B cell (primary cell): Measurements from ENCODE around the gene HCN2. TPM values are rescaled to one million over a fixed set of nuclear protein-coding genes. Genes with fewer than 3 reads are reported as not detected.

Experiments used
- ATAC-seq: fragments of 200-7000 bp; cut with Tn5 transposase; one replicate; pipeline ENCODE4 v1.10.0; 2021; ENCODE audit warnings: low read depth, mild to moderate bottlenecking, moderate number of reproducible peaks, moderate library complexity
- CTCF ChIA-PET: fragments of 350-600 bp; sonication (Branson Sonifier 250); formaldehyde crosslinking; loops from one replicate; lab custom pipeline; 2021; ENCODE audit warnings: antibody characterized with exemption, inconsistent platforms; lab: Charles Lee
- POLR2A ChIA-PET: fragments of 350-600 bp; sonication (Branson Sonifier 250); formaldehyde crosslinking; loops from one replicate; lab custom pipeline; 2021; ENCODE audit warnings: antibody characterized with exemption; lab: Charles Lee
- DNase-seq: peaks from one replicate; pipeline ENCODE4 v3.0.0; 2013
- H2AFZ ChIP-seq: 2 replicates; pipeline ENCODE4 v1.6.1; 2012; ENCODE audit warnings: mild to moderate bottlenecking, low read depth, low read length; ENCODE audit not compliant: insufficient read depth, poor library complexity, severe bottlenecking
- H3K27ac ChIP-seq, 2 donors: 1 replicate in 1 of 2; 2 replicates in 1 of 2; pipeline ENCODE4 v1.5.1; 2012 to 2013; ENCODE audit warnings: low read length in 2 of 2, mild to moderate bottlenecking in 2 of 2, moderate library complexity in 1 of 2
- H3K27me3 ChIP-seq, 4 experiments: fragments of 200-600 bp in 1 of 4; sonication (generic) in 1 of 4; replicated peaks in 1 of 4; 1 replicate in 2 of 4; 2 replicates in 2 of 4; pipeline versions ENCODE4 v1.6.1 to v1.7.0; 2013 to 2016; ENCODE audit warnings: low read length in 3 of 4, mild to moderate bottlenecking in 2 of 4, mixed read lengths in 1 of 4, moderate library complexity in 1 of 4; ENCODE audit not compliant: insufficient read depth in 4 of 4, control insufficient read depth in 3 of 4; ENCODE audit errors: control extremely low read depth in 1 of 4
- H3K36me3 ChIP-seq, 2 experiments: replicated peaks in 1 of 2; 1 replicate in 1 of 2; 2 replicates in 1 of 2; pipeline versions ENCODE4 v1.6.1 to v1.7.1; 2013; ENCODE audit warnings: low read length in 1 of 2; ENCODE audit not compliant: insufficient read depth in 2 of 2, control insufficient read depth in 1 of 2; ENCODE audit errors: control extremely low read depth in 1 of 2, extremely low read depth in 1 of 2
- H3K4me1 ChIP-seq, 2 donors: fragments of 200-600 bp in 1 of 2; sonication (generic) in 1 of 2; 1 replicate in 1 of 2; 2 replicates in 1 of 2; pipeline versions ENCODE4 v1.5.1 to v1.6.1; 2013 to 2017; ENCODE audit warnings: low read length in 2 of 2; ENCODE audit not compliant: control insufficient read depth in 2 of 2, insufficient read depth in 2 of 2
- H3K4me2 ChIP-seq: replicated peaks from 2 replicates; pipeline ENCODE3; 2012; ENCODE audit warnings: mild to moderate bottlenecking, low read depth, low read length; ENCODE audit not compliant: poor library complexity, severe bottlenecking
- H3K4me3 ChIP-seq, 5 experiments: fragments of 200-600 bp in 1 of 5; sonication (generic) in 1 of 5; 1 replicate in 3 of 5; 2 replicates in 2 of 5; pipeline versions ENCODE4 v1.5.1 to v1.7.0; 2011 to 2016; ENCODE audit warnings: low read length in 4 of 5, mild to moderate bottlenecking in 4 of 5, low read depth in 2 of 5, control low read depth in 1 of 5, moderate library complexity in 1 of 5; ENCODE audit not compliant: insufficient read depth in 1 of 5; ENCODE audit errors: control extremely low read depth in 1 of 5, extremely low read depth in 1 of 5
- H3K79me2 ChIP-seq: fragments of 200-600 bp; sonication (generic); one replicate; pipeline ENCODE4 v1.6.0; 2016; ENCODE audit warnings: low read length; ENCODE audit not compliant: control insufficient read depth, insufficient read depth
- H3K9ac ChIP-seq: fragments of 200-600 bp; sonication (generic); 2 replicates; pipeline ENCODE4 v1.6.1; 2017; ENCODE audit warnings: mild to moderate bottlenecking, low read length, moderate library complexity
- H3K9me3 ChIP-seq, 3 donors: one replicate each; pipeline versions ENCODE4 v1.6.1 to v1.7.1; 2013; ENCODE audit warnings: low read length in 2 of 3; ENCODE audit not compliant: control insufficient read depth in 2 of 3, insufficient read depth in 1 of 3; ENCODE audit errors: control extremely low read depth in 1 of 3
- H4K20me1 ChIP-seq: 2 replicates; pipeline ENCODE4 v1.6.0; 2012; ENCODE audit warnings: mild to moderate bottlenecking, low read length; ENCODE audit not compliant: insufficient read depth, control insufficient read depth, poor library complexity, severe bottlenecking
- H3K27ac Mint-ChIP-seq: one replicate; pipeline ENCODE4 v1.8.0; 2021; ENCODE audit warnings: mixed read lengths
- H3K27me3 Mint-ChIP-seq: one replicate; pipeline ENCODE4 v1.8.0; 2021; ENCODE audit warnings: mixed read lengths
- H3K4me1 Mint-ChIP-seq: one replicate; pipeline ENCODE4 v1.8.0; 2021; ENCODE audit warnings: mixed read lengths
- H3K4me3 Mint-ChIP-seq: one replicate; pipeline ENCODE4 v1.8.0; 2021; ENCODE audit warnings: mixed read lengths
- H3K9me3 Mint-ChIP-seq: one replicate; pipeline ENCODE4 v1.8.0; 2022; ENCODE audit warnings: mixed read lengths; ENCODE audit not compliant: insufficient read depth
- CTCF ChIP-seq: fragments of 200-600 bp; IDR thresholded peaks from one replicate; pipeline ENCODE4 v1.8.0; 2022; ENCODE audit warnings: antibody characterized with exemption, mild to moderate bottlenecking
- EZH2 ChIP-seq: IDR thresholded peaks from 2 replicates; pipeline ENCODE4 v1.6.1; 2012; ENCODE audit warnings: borderline replicate concordance, low read depth, mild to moderate bottlenecking, moderate library complexity, low read length; ENCODE audit not compliant: insufficient read depth, poor library complexity, severe bottlenecking
- WGBS: methylation state at CpG from one replicate; pipeline ENCODE4 v1.1.5; 2013; ENCODE audit warnings: missing lambda C conversion rate; ENCODE audit not compliant: insufficient coverage; 5-methylcytosine and 5-hydroxymethylcytosine counted together
- intact Hi-C: fragments of 100-400 bp; cut with micrococcal nuclease; formaldehyde crosslinking; loops from one replicate; pipeline ENCODE4 v1.10.0; 2022
- polyA plus RNA-seq: library from polyadenylated mRNA; depleted of rRNA; stranded (reverse); fragments of >200 nt; gene quantifications from 2 replicates; pipeline ENCODE4 v1.2.3, GENCODE V29; 2012
- total RNA-seq, 2 donors: library from RNA; stranded (reverse); fragments of 120-200 nt in 1 of 2; gene quantifications; 1 replicate in 1 of 2; 2 replicates in 1 of 2; pipeline versions ENCODE4 v1.2.3 to v1.2.4, GENCODE V29; 2013 to 2022

Gene HCN2
- total and polyA plus RNA-seq, 2 donors (not counting 1 experiment from before 2014, with no cell fraction given) = 0.27 to 0.57 TPM

- H3K27ac Mint-ChIP-seq = no peak overlapping the region
Observed at GRCh38 chr19:652467-653389, 63.0 kb downstream of the HCN2 start.

More at GRCh38 chr19:652467-653389, 63.0 kb downstream of the HCN2 start:
- intact Hi-C loops = no loop called here
- H3K9me3 Mint-ChIP-seq = no peaks in the 10 kb centered on the region
- ATAC-seq = no peak
- H3K27me3 Mint-ChIP-seq = no peaks in the 10 kb centered on the region
- no peaks in the 10 kb centered on the region for H3K27me3 ChIP-seq
- no peaks in the 10 kb centered on the region for H3K9me3 ChIP-seq
- no peak overlapping the region for H3K4me3 ChIP-seq
- peaks cover 0 to 53% of the 10 kb centered on the region in 2 experiments for H3K36me3 ChIP-seq
- H3K79me2 ChIP-seq = peaks cover 77% of the 10 kb centered on the region
- no peak for DNase-seq
- H4K20me1 ChIP-seq = peaks cover 96% of the 10 kb centered on the region
- 97% methylated on average over 50 of the region's 54 CpGs for WGBS
- POLR2A ChIA-PET = no interaction called here
- H3K27ac ChIP-seq = no peak overlapping the region
- CTCF ChIA-PET = no interaction called here
- H2AFZ ChIP-seq = no peak overlapping the region
- TF ChIP-seq CTCF (no peak), EZH2 (no peak)
- no peak overlapping the region for H3K9ac ChIP-seq
- no peak overlapping the region for H3K4me2 ChIP-seq
- H3K4me1 ChIP-seq = peaks cover 0 to 10% of the 10 kb centered on the region in 2 donors
- H3K4me3 Mint-ChIP-seq = no peak overlapping the region
- H3K4me1 Mint-ChIP-seq = peaks cover 29% of the 10 kb centered on the region
